Measurements from ENCODE around the gene PEAK1. TPM values are rescaled to one million over a fixed set of nuclear protein-coding genes. Genes with fewer than 3 reads are reported as not detected.

The PEAK1 gene
- total RNA-seq, 2 experiments from 2014 or later, result 9.2 to 11.0 TPM

- no peaks in the 10 kb centered on the region for H3K9me3 ChIP-seq (ENCODE audit: control insufficient read depth in 1 of 2, insufficient read depth in 1 of 2, low read length in 2 of 2)
- Mint-ChIP-seq H3K36me3 (ENCODE audit: low read depth) (no peaks in the 10 kb centered on the region), H3K9me3 (no peaks in the 10 kb centered on the region), H3K4me1 (ENCODE audit: low read depth) (no peaks in the 10 kb centered on the region), H3K27ac (no peak overlapping the region), H3K27me3 (no peaks in the 10 kb centered on the region), H3K4me3 (no peak overlapping the region)
- intact Hi-C loops (cut with DNase I, micrococcal nuclease), result no loop called here
- POLR2A ChIA-PET, result no interaction called here
- peak in 1 of 14 experiments; percentile 2 for DNase-seq
- H3K36me3 ChIP-seq (ENCODE audit: insufficient read depth, low read length), result no peaks in the 10 kb centered on the region
- H3K4me1 ChIP-seq (ENCODE audit: insufficient read depth, low read length), result no peaks in the 10 kb centered on the region
- no peak for ATAC-seq (ENCODE audit: poor library complexity)
- no peak overlapping the region for H3K27ac ChIP-seq (ENCODE audit: low read depth in 1 of 2, low read length in 2 of 2)
- TF ChIP-seq, protein P1, sequence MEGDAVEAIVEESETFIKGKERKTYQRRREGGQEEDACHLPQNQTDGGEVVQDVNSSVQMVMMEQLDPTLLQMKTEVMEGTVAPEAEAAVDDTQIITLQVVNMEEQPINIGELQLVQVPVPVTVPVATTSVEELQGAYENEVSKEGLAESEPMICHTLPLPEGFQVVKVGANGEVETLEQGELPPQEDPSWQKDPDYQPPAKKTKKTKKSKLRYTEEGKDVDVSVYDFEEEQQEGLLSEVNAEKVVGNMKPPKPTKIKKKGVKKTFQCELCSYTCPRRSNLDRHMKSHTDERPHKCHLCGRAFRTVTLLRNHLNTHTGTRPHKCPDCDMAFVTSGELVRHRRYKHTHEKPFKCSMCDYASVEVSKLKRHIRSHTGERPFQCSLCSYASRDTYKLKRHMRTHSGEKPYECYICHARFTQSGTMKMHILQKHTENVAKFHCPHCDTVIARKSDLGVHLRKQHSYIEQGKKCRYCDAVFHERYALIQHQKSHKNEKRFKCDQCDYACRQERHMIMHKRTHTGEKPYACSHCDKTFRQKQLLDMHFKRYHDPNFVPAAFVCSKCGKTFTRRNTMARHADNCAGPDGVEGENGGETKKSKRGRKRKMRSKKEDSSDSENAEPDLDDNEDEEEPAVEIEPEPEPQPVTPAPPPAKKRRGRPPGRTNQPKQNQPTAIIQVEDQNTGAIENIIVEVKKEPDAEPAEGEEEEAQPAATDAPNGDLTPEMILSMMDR (IDR thresholded peaks at IDR 0.05), result no peak
- CTCF ChIA-PET, result no interaction called here
- no peak overlapping the region for H3K4me3 ChIP-seq (ENCODE audit: low read length)
- H3K27me3 ChIP-seq (ENCODE audit: control insufficient read depth in 1 of 2, insufficient read depth in 2 of 2, low read length in 2 of 2), result no peaks in the 10 kb centered on the region
These were observed 86.7 kb downstream of the PEAK1 start for GRCh38 chr15:77333166-77333565.

DNA sequence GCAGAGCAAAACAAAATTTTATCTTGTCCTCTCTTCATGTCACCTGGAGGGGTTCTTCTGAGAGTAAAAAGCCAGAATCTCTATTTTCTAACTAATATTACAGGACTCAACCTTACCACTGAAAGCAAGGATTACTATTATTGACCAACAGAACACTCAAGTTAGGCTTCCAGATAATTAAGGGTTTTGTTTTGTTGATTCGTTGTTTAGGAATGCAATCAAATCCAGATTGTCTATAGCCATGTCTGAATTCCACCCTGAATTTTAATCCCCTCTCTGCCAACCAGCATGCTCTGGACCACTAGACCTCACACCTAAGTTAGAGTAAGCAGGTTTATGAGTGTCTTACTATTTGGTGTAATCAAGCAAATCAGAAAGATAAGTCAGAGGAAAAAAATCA lies 90.7 kb downstream of the PEAK1 start:
- H3K4me3 Mint-ChIP-seq, result no peak overlapping the region
- ChIA-PET POLR2A (no interaction called here), CTCF (no interaction called here)

DNA sequence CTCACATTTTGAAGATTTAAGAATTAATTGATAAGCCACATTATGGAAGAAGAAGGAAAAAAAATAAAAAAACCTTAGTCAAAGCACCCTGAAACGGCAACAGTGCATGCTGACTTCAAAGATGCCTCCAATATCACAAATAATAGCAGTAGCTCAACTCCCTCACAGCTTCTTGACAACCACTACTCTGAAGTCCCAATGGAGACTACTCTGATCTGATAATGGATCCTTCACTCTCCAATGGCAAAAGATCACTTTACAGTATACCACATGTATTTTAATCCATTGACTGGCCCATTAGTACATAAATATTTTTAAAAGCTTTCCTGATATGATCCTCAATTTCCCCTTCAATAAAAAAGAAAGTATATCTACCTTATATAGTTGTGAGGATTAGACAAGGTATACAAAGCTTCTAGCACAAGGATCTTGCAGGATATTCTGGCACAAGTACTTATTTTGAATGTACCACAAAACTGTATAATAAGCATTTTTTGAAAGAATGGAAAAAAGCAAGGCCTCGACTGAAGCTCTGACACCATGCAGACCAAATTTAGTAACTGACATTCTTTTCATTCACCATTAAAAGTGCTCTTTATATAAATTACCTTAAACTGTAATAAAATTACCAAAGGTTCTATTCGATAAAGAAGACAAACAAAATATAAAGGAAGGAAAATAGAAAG lies 91.9 kb downstream of the PEAK1 start:
- Histone ChIP-seq H3K4me3 (ENCODE audit: low read length) (no peak overlapping the region), H3K27ac (ENCODE audit: low read depth in 1 of 2, low read length in 2 of 2) (no peak overlapping the region), H3K36me3 (ENCODE audit: insufficient read depth, low read length) (no peaks in the 10 kb centered on the region), H3K27me3 (ENCODE audit: control insufficient read depth in 1 of 2, insufficient read depth in 2 of 2, low read length in 2 of 2) (no peaks in the 10 kb centered on the region), H3K9me3 (ENCODE audit: control insufficient read depth in 1 of 2, insufficient read depth in 1 of 2, low read length in 2 of 2) (peaks cover 0 to 3% of the 10 kb centered on the region in 2 experiments), H3K4me1 (ENCODE audit: insufficient read depth, low read length) (no peaks in the 10 kb centered on the region)
- TF ChIP-seq, protein P1 (IDR thresholded peaks at IDR 0.05), result no peak
- POLR2A ChIA-PET, result no interaction called here
- no peaks in the 10 kb centered on the region for H3K4me1 Mint-ChIP-seq (ENCODE audit: low read depth)
- no peaks in the 10 kb centered on the region for H3K9me3 Mint-ChIP-seq
- CTCF ChIA-PET, result interaction anchor here (1.2 kb wide), 1 partner anchor 10 kb away, joined by 4 read pairs; no protein-coding TSS in a partner anchor
- no peak for DNase-seq
- ATAC-seq (ENCODE audit: poor library complexity), result no peak
- intact Hi-C loops (cut with DNase I, micrococcal nuclease), result no loop called here
- H3K36me3 Mint-ChIP-seq (ENCODE audit: low read depth), result no peaks in the 10 kb centered on the region
- no peaks in the 10 kb centered on the region for H3K27me3 Mint-ChIP-seq
- H3K27ac Mint-ChIP-seq, result no peak overlapping the region
- no peak overlapping the region for H3K4me3 Mint-ChIP-seq

More for the DNA sequence above, 90.7 kb downstream of the PEAK1 start:
- H3K27ac ChIP-seq (ENCODE audit: low read depth in 1 of 2, low read length in 2 of 2), result no peak overlapping the region
- no peaks in the 10 kb centered on the region for H3K36me3 Mint-ChIP-seq (ENCODE audit: low read depth)
- ATAC-seq (ENCODE audit: poor library complexity) (no peak), DNase-seq (no peak)
- intact Hi-C loops (cut with DNase I, micrococcal nuclease), result no loop called here
- no peaks in the 10 kb centered on the region for H3K9me3 Mint-ChIP-seq
- TF ChIP-seq, protein P1 (IDR thresholded peaks at IDR 0.05), result no peak
- no peaks in the 10 kb centered on the region for H3K4me1 Mint-ChIP-seq (ENCODE audit: low read depth)
- peaks cover 0 to under 1% of the 10 kb centered on the region in 2 experiments for H3K9me3 ChIP-seq (ENCODE audit: control insufficient read depth in 1 of 2, insufficient read depth in 1 of 2, low read length in 2 of 2)
- H3K4me1 ChIP-seq (ENCODE audit: insufficient read depth, low read length), result no peaks in the 10 kb centered on the region
- no peaks in the 10 kb centered on the region for H3K27me3 ChIP-seq (ENCODE audit: control insufficient read depth in 1 of 2, insufficient read depth in 2 of 2, low read length in 2 of 2)
- no peaks in the 10 kb centered on the region for H3K27me3 Mint-ChIP-seq
- H3K36me3 ChIP-seq (ENCODE audit: insufficient read depth, low read length), result no peaks in the 10 kb centered on the region
- H3K27ac Mint-ChIP-seq, result no peak overlapping the region
- no peak overlapping the region for H3K4me3 ChIP-seq (ENCODE audit: low read length)

Measured in CD4-positive, alpha-beta T cell (primary cell).